Umbilical cord (tissue), 2 donors: ENCODE data around the gene COL4A6. TPM values are rescaled to one million over a fixed set of nuclear protein-coding genes. Genes with fewer than 3 reads are reported as not detected.
A peak's percentile ranks its signal among the peaks of the same experiment; 100 is the strongest.
"Not testable (repeated sequence)": the region's sequence is repeated elsewhere in the genome, so short reads cannot be mapped to it uniquely, and the experiment has no call there.

Experiments
- DNase-seq: peaks from one replicate; pipeline ENCODE4 v3.0.0-alpha.2; 2015; ENCODE audit warnings: low spot score
- total RNA-seq: library from RNA; depleted of rRNA; stranded (reverse); fragments of >200 nt; gene quantifications from one replicate; pipeline ENCODE4 v1.2.3, GENCODE V29; 2014; ENCODE audit warnings: low replicate concordance; ENCODE audit not compliant: insufficient read depth

The COL4A6 gene
- total RNA-seq, result 29.1 TPM

DNA sequence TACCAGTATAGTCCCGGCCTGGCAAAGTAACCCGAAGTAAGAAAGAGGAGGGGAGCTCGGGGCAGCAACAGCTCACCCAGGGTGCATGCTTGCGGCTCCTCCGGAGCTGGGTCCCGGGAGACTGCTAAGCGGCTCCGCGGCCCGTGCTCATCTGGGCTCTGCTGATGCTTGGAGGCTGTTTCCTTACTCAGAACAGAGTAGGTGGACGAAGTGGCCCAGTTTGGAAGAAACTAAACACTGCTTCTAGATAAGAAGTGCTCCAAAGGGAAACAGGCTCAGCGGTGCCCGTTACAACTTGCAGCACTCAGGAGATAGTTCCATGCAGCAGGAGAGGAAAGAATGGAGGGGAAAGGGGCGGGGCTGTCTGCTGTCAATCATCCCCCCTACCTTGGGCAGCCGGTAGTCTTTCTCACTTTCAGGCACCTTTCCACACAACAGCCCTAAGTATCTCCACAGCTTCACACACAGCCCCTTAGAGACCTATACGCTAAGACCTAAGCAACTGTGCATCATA is at the start of gene COL4A6:
COL4A6 (minus strand) TSS at position 313 of the 514 bp plus-strand sequence; CDS start at position 87, 226 bp downstream.
- DNase-seq, result peak; percentile 8

DNA sequence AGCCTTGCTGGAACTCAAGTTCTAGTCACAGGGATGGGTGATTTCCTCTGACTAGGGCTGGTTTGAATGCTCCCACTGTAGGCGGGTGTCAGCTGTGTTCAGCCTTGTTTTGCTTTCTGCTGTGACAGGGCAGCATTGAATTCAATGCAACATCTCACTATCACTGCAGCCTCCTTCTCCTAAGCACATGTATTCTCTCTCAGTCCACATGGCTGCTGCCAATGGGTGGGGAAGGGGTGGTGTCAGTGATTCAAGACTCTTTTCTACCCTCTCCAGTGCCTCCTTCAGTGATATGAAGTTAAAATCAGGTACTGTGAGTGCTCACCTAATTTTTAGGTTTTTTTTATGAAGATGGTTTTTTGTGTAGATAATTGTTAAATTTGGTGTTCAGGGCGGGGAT is 47.7 kb upstream of the COL4A6 start:
- no peak for DNase-seq

DNA sequence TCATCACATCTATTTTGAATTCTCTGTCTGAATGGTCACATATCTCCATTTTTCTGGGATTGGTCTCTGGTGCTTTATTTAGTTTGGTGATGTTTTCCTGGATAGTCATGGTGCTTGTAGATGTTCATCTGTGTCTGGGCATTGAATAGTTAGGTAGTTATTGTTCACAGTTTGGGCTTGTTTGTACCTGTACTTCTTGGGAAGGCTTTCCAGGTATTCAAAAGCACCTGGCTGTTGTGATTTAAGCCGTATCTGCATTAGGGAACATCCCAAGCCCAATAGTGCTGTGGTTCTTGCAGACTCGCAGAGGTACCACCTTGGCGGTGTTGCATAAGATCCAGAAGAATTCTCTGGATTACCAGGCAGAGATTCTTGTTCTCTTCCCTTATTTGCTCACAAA is 46.0 kb upstream of the COL4A6 start:
- DNase-seq, result no peak

DNA sequence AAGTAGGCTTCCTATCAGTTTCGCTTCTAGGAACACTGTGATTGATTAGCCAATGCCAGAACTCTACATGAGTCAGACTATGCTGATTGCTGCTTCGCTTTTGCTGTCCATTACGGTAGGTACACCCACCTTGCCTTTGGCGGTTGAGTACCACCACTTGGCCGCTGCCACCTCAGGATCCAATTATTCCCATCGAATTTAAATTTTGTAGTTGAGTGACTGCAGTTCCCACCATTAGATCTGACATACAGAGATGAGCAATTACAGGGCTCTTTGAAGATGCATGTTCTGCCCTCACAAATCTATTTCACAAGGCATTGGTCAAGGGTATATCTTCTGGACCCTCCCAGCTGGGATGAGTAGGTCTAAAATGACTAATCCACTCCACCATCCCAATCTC is 43.3 kb upstream of the COL4A6 start:
- DNase-seq, result not testable (repeated sequence)

DNA sequence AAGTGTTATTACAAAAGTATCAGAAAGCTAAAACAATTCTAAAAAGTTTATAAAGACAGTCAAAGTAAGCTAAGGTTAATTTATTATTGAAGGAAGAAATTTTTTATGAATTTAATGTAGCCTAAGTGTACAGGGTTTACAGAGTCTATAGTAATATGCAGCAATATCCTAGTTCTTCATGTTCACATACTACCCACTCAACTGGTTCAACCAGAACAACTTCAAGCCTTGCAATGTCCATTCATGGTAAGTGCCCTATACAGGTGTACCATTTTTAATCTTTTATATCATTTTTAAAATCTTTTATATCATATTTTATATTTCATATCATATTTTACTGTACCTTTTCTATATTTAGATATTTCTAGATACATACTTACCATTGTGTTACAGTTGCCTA is 35.8 kb upstream of the COL4A6 start:
- DNase-seq, result no peak

DNA sequence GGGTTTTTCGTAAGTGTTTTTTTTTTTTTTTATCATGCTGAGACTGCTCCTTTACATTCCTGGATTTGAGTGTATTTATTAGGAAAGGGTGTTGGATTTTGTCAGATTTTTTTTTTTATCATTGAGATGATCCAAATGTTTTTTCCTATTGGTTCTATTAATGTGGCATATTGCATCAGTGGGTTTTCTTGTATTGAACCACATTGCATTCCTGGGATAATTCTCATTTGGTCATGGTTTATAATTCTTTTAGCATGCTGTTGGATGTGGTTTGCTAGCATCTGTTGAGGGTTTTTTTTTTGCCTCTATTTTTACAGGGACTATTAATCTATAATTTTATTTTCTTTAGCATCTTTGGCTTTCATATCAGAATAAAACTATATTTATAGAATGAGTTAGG is 30.3 kb upstream of the COL4A6 start:
- no peak for DNase-seq

DNA sequence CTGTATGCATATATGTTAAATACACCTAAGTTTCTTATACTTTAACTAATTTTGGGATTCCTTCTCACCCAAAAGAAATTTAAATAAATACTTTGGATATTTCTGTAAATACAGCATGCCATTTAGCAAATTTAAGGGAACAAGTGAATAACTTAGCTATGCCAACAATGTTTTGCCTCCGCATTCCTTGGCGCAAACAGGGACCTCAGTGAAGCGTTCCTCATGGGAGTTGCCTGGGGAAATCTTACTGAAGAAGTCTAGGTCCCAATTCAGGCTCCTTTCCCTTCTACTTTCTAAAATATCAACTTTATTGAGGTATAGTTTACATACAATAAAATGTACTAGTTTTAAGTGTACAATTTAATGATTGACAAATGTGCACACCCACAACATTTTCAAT is 26.4 kb upstream of the COL4A6 start:
- DNase-seq, result no peak

DNA sequence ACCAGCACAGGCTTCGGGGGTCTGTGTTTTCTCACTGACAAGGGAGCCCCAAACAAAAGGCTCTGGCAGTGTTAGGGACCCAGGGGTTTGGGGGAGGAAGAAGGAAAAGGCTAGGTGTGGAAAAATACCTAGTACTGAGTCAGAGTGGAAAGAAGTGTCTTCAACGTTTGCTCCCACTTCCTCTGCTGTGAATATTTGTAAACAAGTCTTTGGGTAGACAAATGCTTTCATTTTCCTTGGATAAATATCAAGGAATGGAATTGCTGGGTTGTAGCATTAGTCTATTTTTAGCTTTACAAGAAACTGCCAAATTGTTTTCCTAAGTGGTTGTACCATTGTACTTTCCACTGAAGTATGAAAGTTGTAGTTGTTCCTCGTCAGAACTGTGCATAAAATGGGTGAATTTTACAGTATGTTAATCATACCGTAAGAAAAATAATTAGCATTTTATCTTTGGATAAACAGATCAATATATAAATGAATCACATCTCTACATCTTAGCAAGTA is 18.8 kb upstream of the COL4A6 start:
- no peak for DNase-seq

DNA sequence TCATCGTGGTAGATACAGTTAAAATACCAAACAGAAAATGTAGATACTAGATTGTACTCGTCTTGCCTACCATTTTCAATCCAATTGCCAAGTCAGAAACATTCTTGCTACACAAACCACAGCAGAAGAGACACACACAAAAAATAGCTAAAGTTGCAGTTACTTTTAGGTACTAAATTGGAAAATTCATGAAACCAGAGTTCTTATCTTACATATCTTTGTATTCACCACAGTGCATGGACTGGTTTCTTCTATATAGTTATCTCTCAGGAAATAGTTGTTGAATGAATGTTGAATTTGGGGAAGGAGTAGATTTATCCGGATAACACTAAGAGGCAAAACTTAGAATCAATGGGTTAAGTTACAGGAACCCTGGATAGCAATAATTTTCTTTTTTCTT is 15.6 kb upstream of the COL4A6 start:
- no peak for DNase-seq

DNA sequence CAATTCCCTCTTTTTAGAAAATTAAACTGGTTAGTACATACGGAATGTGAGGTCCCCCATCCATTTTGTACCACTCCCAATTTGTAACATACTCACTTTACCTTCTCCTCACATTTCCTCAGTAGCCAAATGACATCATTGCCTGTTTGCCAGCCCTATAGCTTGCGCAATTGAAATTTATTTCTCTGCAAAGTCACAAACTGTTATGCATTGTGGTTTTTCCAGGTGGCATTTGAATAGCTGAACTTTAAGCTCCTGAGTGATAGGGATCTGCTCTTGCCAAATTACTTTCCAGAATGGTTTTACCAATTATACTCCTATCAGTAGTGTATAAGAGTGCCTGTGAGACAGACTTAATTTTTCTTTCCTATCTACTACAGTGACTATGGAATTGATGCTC is 9.1 kb upstream of the COL4A6 start:
- DNase-seq, result no peak

DNA sequence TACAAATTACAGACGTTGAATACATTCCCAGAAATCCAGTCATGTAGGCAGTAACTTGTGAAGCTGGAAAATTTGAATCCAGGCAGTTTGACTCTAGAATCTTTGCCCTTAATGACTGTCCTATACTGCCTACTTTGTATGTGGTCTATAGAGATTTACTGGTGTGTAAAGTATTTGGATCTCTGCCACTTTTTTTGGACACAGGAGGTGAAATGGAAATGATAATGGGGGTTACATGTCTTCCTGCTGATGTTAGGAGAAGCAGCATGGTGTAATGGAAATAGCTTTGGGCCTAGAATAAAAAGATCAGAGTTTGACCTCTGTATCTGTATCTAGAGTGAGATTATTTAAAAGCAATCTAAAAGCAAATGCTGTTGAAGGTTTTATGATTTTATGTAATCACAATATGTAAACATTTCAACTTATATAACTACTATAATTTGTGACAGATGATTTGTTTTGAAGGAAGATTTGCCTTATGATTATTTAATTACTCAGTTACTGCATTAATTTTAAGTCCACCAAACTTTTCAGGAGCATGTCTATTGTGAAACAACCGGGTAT is 4.8 kb upstream of the COL4A6 start:
- DNase-seq, result no peak

DNA sequence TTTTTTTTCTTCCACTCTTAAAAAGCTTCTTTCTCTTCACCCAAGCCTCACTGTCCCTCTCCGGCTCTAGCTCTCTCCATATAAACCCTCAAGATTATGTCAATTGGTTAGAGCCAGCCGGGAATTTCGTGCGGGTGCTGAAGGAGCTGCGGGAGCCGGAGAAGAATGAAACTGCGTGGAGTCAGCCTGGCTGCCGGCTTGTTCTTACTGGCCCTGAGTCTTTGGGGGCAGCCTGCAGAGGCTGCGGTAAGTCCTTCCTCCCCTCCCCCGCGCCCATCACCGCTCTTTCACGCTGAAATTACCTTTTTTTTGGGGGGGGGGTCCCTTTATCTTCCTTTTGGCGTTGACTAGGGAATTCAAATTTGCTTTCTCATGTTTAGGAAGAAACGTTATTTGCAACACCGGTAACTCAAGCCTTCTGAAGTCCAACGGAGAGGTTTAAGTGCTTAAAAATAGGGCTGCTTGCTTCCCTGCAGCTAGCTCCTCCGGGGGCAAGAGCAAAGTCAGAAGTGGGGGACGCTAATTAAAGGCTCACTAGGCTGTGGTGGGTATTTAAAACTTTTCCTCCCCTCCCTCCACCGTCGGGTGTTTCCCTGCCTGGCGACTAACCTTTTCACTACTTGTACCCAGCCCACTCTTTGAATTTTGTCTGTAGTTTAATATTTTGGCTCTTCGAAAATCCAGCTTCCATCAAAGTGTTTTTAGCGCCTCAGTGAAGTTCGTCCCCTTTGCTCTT is 1.9 kb upstream of the COL4A6 start:
- DNase-seq, result no peak

DNA sequence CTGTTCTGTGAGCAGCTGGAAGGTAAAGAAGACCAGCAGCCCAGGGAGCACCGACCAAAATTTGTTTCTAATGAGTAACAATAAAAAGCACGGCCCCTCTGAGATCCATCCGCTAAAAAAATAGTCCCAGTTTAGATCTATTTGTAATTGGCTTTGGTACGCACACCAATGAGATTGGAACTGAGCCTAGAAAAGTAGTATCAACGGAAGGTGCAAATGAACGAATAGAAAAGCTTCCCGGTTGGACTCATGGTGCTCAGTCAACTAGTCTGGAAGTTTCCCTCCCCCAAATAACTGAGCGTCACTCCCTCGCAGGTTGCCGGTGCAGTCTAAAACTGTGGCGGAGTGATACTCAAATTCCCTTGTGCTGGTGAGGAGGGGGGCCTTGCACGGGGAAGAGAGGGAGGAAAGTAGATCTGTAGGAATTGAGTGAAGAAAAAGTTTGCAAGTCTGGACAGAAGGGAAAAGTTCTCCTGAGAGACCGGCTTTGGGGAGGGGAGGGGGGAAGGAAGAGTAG is 1.3 kb upstream of the COL4A6 start, which contains the start of gene COL4A5:
COL4A5 (plus strand) TSS at position 413 of the 517 bp plus-strand sequence. CDS start 288 bp downstream, outside the sequence.
- DNase-seq, result peak; percentile 75

DNA sequence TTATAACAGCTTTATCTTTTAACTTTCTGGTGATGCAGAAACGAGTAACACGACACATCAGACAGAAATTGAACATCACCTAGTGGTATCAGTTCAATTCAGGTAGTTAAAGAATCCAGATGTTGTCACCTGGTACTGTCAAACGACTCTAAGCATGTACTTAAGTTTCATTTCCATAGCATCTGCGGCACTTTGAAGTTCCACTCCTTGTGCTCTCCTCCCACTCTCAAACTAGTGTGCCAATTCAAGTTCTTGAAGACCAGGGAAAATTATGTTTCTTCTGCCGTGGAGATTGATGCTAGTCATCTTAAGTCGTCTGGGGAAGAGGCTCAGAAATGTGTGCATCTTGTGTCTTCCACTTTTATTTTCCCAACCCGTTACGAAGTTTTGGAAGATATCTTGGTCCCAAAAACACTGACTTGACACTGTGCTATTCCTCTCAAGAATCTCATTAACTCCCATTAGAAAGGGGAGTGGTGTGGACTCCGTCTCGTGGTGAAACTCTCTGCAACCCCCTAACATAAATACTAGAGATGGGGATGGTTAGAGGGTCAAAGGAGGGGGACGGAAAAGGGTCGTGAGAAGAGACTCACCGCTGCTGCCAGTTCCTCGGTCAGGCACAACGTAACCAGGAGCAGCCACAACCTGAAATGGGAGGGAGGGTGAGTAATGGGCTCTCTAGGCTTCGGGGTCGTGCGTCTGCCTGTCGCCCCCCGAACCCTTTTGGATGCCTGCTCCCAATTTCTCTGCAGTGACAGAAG is 693 bp downstream of the COL4A6 start:
- no peak for DNase-seq

DNA sequence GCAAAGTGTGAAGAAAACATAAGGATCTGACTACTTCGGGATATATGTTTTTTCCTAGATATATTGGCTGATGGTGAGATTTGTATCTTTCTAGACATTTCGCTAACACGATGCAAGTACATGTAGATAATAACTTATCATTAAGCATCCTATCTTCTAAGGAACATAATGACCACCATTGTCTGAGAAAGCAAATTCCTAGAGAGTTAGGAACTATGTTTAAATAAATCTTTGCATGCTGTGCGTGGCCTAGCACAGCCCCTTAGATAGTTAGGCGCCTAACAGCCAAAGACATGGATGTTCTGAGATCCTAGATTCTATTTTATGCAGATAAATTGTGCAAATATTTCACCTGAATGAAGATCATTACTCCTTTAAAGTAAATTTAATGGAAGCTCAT is 3.0 kb downstream of the COL4A6 start:
- DNase-seq, result no peak

DNA sequence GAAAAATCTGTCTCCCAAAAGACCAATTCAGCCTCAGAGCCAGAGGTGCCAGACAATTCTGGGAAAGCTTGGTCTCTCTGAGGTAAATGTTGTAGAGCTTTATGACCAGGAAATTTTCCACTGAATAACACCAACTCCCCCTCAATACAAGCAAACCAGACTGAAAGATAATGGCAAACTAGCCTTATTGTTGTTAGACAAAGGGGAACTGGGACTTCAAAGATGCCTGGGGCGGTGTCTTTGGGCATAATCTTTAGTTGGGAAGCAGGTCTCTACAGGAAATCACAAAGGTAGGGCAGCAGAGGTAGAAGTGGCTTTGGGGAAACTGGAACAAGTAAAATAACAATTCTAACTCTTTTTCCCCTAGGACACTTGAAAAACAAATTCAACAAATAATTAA is 12.0 kb downstream of the COL4A6 start:
- DNase-seq, result no peak

DNA sequence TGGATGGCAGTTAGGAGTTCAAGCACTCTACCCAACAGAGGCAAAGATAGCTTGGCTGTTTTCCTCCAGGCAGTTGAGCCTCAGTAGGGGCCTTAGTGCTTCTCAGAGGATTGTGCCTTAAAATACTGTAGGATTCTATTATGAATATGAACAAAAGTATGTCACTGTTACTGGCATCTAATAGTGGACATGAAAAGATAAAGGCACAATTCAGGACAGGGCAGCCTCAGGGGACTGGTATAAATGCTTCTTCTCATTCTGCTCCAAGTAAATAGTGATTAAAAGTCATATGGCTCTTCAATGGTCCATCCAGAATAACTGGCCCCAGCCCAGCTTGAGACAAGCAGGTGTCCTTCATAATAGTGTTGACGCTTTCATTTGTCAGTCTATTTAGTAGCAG is 17.7 kb downstream of the COL4A6 start:
- no peak for DNase-seq

DNA sequence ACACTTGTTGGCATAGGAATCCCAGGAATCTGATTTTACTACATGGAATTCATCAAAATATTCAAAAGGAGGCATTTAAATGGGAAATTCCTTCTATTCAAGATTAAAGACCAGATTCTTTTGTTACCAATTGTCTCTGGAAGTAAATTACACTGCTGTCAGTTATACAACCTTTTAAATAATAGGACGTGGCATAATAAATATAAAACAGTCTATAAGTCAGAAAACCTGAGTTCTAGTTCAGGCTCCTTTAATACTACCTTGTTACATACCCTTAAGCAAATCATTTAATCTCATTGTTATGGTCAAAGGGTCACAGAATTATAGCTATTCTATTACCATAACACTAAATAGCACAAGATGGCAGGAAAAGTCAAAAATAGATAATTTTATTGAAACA is 18.8 kb downstream of the COL4A6 start:
- no peak for DNase-seq

DNA sequence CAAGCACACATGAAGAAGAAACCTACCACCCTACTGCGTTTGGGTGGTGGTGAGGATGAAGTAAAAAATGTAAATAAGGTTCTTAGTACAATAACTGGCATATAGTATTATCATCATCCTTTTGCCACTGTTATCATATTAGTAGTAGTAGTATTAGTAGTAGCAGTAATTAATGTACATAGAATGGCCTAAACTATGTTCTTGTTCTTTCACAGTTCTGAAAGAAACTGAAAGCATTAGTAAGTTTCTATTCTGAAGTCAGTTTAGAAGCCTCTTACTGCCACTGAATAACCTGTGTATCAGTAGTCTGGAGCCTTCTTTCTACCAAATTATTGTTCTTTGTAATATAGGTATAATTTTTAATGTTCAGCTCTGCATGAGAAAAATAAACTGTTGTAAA is 21.0 kb downstream of the COL4A6 start:
- DNase-seq, result no peak

DNA sequence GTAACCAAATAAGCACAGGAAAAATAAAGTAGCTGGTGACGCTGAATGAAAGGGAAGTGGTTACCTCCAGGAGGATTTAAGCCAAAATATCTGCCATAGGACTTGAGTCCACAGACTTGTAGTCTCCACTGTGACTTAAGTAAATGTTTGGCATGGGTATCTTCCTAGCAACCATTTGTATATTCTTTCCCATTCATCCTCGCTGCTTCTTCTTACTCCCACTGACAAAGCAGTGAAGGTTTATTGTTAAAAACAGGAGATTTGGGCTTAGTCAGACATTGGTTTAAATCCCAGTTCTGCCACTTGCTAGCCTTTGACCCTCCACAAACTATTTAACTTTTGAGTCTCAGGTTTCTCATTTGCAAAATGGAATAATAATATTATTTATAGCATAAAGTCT is 22.3 kb downstream of the COL4A6 start:
- no peak for DNase-seq

DNA sequence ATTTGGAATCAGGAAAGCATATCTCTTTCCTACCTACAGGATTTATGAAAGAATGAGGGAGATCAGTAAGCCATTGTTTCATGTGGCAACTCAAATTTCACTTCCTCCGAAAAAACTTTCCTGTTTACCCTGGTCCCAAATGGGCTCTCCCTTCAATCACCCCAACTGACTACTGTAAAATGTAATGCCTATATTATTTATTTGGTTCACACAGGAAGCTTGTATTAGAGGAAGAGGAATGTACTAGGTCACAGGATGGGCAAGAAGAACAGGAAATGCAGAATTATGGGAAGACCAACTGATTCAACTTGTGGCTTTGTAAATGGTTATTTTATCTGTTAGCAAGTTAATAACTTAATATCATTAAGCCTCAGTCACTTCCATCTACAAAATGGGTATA is 23.1 kb downstream of the COL4A6 start:
- DNase-seq, result no peak

DNA sequence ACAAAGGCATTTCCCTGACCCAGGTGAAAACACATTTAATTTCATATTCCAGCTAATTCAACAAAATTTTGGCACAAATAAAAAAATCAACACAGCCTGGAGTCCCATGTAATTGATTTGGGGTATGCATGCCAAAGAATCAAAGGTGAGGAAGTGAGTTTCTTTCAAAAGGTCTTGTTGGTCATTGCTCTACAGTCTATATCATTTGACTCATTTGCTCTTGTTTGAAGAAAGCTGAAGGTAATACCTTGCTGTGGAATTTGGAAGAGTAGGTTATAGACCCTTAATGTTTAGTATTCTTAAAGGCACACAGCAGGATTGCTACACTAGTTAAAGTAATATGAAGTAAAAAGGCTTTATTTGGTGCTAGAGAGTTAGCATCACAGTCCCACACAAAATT is 25.4 kb downstream of the COL4A6 start:
- no peak for DNase-seq
